H7 (cell line): ENCODE data around the gene KAZALD1. TPM values are rescaled to one million over a fixed set of nuclear protein-coding genes. Genes with fewer than 3 reads are reported as not detected.
A peak's percentile ranks its signal among the peaks of the same experiment; 100 is the strongest.
"Not testable (repeated sequence)": the region's sequence is repeated elsewhere in the genome, so short reads cannot be mapped to it uniquely, and the experiment has no call there.

ENCODE experiments used
- DNase-seq: peaks from one replicate; pipeline ENCODE4 v3.0.0; 2012
- H3K27me3 ChIP-seq: 2 replicates; pipeline ENCODE4 v1.6.0; 2011; ENCODE audit warnings: mild to moderate bottlenecking, low read length; ENCODE audit not compliant: control insufficient read depth, insufficient read depth
- H3K36me3 ChIP-seq: replicated peaks from 2 replicates; pipeline ENCODE4 v1.5.1; 2011; ENCODE audit warnings: low read length; ENCODE audit not compliant: control insufficient read depth, insufficient read depth
- H3K4me3 ChIP-seq: 2 replicates; pipeline ENCODE4 v1.5.1; 2011; ENCODE audit warnings: low read depth, mild to moderate bottlenecking, control low read depth, low read length, moderate library complexity; ENCODE audit not compliant: insufficient read depth
- total RNA-seq: library from RNA; depleted of rRNA; stranded (reverse); fragments of >200 nt; shearing (Covaris generic); gene quantifications from 2 replicates; pipeline ENCODE4 v1.2.3, GENCODE V29; 2014

KAZALD1 gene
- total RNA-seq, 1 experiment from 2014 or later: 11.9 TPM

DNA sequence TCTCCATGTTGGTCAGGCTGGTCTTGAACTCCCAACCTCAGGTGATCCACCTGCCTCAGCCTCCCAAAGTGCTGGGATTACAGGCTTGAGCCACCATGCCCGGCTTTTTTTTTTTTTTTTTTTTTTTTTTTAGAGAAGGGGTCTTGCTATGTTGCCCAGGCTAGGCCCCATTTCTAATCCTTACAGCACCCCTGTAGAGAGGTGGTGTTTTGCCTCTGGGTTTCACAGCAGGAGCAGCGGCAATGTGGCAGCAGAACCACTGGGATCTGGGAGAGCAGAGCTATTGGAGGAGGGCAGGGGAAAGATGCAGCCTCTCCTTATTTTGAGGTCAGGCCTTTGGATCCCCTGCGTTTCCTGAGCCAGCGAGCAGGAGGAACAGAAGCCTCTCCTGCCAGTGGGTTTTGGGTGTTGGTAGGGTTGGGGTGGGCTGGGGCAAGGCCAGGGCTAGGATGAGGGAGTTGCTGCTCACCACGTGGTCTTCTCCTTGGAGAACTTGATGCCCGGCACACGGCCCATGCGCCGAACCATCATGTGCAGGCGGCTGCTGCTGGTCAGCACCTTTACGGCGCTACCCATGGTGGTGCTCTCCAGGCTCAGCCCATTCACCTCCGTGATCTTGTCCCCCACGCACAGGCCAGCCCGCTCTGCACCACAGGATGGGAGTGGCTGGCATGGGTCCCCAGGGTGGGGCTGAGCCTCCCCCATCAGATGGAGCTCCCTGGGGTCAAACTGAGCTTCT lies 38.7 kb upstream of the KAZALD1 start:
- no peak for DNase-seq
- Histone ChIP-seq H3K27me3 (peaks cover 16% of the 10 kb centered on the region), H3K36me3 (no peaks in the 10 kb centered on the region), H3K4me3 (no peak overlapping the region)

DNA sequence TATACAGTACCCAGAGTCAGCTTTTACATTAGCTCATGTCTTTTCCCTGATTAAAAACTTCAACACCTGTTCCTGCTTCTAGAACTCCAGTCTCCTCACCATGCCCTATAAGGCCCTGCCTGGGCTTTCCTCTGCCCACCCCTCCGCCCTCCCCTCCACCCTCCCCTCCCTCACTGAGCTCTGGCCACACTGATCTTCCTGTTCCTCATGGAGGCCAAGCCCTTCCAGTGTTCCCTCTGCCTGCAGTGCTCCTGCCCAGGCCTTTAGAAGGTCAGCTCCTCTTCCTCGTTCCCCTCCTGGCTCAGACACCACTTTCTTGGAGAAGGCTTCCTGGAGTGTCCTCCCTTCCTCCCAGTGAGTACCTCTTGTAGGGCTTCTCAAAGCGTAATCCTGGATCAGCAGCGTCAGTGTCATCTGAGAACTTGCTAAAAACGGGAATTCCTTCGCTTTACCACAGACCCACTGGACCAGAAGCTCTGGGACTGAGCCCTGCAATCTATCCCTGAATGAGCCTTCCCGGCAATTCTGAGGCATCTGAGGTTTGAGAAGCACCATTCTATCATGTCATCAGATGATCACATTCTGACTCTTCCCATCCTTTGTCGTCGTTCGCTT lies 34.6 kb upstream of the KAZALD1 start:
- H3K36me3 ChIP-seq: no peaks in the 10 kb centered on the region
- no peak for DNase-seq
- H3K4me3 ChIP-seq: no peak overlapping the region
- H3K27me3 ChIP-seq: peaks cover 19% of the 10 kb centered on the region

DNA sequence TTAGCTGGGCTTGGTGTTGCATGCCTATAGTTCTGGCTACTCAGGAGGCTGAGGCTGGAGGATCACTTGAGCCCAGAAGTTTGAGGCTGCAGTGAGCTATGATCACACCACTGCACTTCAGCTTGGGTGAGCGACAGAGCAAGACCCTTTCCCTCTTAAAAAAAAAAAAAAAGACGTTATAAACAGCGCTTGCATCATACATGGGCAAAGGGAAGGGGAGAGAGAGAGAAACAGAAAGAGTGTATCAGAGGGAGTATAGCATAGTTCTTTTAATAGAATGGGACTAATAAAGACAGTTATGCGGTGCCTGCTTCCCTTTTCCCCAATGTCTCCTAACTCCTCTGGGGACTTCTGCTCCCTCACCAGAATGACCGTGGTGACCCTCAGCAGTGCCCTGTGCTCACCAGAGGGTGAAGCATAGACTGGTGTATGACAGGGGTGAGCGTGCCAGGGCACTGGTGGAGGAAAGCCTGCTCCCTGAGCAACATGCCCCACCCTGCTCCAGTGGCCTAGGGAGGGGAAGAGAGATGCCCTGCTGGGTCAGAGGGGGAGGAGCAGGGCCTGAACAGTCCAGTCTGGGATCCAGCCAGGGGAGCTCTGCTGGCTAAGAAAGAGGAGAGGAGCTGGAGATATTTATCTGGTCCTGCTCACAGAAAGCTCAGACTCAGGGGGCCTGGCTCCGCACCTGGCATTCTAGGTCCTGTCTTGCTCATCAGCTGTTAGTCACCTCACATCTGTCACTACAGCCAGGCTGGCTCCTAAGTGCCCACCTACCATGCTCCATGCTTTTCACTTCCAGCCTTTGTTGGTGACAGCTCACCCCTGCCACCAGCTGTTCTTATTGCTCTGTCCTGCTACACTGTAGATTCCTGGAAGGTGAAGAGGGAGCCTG lies 33.1 kb upstream of the KAZALD1 start:
- H3K4me3 ChIP-seq: no peak overlapping the region
- no peak for DNase-seq
- peaks cover 25% of the 10 kb centered on the region for H3K27me3 ChIP-seq
- no peaks in the 10 kb centered on the region for H3K36me3 ChIP-seq

DNA sequence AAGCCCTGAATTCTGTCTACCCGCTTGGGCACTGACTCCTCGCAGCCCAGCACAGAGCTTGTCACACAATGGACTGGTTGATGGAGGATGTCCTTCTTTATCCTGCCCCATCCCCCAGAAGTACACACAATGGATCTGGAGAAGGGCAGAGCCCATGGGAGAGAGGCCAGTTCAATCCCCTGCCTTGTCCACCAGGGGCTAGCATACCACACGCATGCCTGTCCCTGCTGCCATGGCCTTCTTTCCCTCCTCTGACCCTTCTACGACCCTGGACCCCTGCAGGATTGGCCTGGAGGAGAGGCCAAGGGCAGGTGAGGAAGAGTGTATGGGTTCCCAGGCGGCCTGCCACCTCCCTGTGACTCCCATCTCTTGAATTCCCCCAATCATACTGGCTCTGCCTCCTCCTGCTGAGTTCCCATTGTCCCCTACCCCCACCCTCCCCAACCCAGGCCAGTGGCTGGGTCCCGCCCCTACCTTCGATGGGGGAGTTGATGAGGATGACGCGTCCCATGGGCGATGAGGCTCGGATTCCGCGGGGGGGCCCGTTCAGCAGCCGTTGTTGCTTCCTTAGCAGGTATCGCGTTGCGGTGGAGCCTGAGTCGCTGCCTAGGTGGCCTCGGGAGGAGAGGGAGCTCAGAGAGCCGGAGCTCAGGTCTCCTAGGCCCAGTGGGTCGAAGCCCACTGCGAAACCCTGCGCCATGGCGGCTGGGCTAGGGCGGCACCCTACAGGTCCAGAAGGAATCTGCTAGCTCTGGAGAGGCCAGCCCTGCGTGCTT lies 32.1 kb upstream of the KAZALD1 start:
- Histone ChIP-seq H3K4me3 (no peak overlapping the region), H3K27me3 (peaks cover 28% of the 10 kb centered on the region), H3K36me3 (no peaks in the 10 kb centered on the region)
- peak; percentile 78 for DNase-seq

DNA sequence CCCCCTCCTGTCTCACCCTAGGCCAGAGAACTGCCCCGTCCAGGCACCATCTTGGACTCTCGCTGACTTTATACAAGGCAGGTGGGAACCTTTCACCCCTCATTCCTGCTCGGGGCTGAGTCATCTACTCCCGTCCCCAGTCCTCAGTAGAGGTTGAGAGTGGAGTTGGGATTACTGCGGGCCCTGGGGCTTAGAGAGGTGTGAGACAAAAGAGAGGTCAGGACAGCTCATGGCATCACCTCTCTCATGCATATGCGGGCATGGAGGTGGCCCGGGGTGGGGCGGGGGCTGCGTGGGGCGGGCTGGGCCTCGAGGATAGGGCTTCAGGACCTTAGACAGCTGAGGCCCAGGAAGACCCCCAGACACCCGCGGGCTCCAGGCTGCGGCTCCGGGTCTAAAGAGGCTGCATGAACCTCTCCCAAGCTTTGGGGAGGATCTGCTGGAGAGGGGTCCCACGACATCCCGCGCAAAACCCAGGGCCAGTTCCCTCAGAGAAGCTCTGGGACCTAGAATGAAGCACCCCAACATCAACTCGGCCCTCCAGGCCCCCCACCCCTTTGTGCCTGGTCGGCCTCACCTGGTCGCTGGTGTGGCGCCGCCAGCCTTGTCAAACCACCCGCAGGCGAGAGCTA lies 31.2 kb upstream of the KAZALD1 start:
- DNase-seq: peak; percentile 80
- H3K36me3 ChIP-seq: no peaks in the 10 kb centered on the region
- peak overlapping the region; percentile 53 for H3K4me3 ChIP-seq
- H3K27me3 ChIP-seq: peaks cover 28% of the 10 kb centered on the region

DNA sequence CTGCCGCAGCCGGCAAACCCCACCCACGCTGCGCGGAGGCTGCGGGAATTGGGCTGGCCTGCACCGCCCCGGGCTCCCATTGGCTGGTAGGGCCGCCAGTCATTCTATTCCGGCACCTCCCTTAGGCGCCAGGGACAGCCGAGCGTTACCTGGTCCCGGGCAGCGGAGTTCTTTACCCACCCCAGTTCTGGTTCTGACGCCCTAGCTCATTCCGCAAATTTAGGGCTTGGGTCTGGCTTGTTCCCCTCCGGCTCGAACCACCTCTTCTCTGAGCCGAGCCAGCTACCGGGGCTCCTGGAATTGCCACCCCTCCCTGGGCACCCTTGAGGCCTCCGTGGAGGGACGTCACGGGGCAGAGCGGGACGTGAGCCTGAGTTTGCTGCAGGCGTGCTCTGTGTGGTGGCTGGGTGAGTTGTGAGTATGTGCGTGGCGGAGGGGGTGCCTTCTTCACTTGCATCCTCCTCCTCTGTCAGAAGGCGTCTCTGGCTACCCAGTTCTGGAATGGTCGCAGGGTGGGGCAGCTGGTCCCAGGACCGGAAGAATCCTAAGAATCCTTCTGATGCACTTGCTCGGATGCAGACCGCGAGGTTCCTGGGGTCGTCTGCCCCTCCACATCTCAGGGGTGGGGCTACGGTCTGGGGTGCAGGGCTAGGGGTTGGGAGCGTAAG lies 30.5 kb upstream of the KAZALD1 start, which contains the start of the genes PDZD7 and SFXN3:
TSS of gene PDZD7 (minus strand) at position 2 of the 668 bp plus-strand sequence. CDS start 910 bp downstream, outside the sequence.
TSS of gene SFXN3 (plus strand) at position 107 of the 668 bp plus-strand sequence. CDS start 3,461 bp downstream, outside the sequence.
- no peaks in the 10 kb centered on the region for H3K36me3 ChIP-seq
- H3K27me3 ChIP-seq: peaks cover 28% of the 10 kb centered on the region
- peak; percentile 99 for DNase-seq
- peak within 1 kb of the TSS; percentile 53 for H3K4me3 ChIP-seq

DNA sequence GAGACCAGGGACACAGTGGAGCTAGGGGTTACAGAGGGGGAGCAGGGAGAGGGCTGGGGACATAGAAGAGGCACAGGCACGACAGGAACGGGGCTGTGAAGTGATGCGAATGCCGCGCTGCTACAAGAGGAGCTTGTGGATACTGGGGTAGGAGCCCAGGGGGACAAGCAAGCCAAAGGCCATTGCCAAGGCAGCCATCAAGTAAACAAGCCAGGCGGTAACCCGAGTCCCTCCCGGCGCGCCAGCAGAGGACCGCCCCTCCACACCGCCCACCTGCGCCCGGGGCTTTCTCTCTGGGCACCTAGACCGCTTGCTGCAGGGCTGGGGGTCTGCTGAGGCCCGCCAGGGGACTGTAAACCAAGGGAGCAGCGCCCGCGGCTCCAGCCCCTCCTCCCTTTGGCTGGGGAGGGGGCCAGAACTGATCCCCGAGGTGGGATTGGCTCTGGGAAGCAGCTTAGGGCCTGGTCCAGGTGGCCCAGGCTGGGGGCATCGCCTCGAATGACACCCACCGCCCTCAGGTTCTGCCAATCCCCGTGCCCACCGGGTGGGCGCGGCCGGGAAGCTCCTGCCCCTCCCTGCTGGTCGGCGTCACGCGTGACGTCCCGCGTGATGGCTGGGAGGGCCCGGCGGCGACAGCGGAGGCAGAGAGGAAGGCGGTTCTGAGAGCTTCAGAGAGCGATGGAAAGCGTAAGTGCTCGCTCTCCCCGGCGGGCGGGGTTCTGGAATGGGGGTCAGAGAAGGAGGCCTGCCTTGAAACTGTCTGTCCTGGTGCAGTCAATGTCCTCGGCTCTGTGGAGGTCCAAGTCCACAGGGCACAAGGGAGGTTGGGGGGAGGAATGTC lies 29.8 kb upstream of the KAZALD1 start:
- Histone ChIP-seq H3K4me3 (peak overlapping the region; percentile 53), H3K36me3 (no peaks in the 10 kb centered on the region), H3K27me3 (peaks cover 28% of the 10 kb centered on the region)
- peak; percentile 89 for DNase-seq

DNA sequence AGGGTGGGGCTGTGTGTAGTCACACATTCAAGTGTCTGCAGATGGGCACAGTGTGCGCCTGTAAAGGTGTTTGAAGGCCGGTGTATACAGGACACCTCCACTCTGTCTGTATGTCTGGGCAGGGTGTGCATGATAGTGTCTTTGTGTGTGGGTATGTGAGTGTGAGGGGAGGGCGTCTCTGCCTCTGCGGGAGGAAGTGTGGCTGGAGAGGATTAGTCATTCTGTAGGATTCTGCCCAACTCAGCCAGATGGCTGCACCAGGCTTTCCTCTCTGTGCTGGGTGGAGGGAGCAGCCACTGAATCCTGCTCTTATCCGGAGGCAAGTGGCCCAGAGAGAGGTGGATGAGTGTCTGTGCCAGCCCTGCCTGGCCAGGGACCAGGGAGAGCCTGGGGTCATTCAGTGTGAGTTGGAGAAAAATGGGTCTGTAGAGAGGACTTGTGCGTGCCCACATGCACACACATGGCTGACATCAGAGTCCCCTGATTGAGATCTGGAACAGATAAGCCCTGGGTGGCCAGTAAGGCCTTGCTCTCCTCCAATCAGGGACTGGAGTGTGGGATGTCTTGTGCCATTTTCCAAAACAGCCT lies 29.1 kb upstream of the KAZALD1 start:
- Histone ChIP-seq H3K36me3 (no peaks in the 10 kb centered on the region), H3K4me3 (peak overlapping the region; percentile 53; the same call in 1 of the 2 replicates), H3K27me3 (peaks cover 28% of the 10 kb centered on the region)
- peak; percentile 52 for DNase-seq

DNA sequence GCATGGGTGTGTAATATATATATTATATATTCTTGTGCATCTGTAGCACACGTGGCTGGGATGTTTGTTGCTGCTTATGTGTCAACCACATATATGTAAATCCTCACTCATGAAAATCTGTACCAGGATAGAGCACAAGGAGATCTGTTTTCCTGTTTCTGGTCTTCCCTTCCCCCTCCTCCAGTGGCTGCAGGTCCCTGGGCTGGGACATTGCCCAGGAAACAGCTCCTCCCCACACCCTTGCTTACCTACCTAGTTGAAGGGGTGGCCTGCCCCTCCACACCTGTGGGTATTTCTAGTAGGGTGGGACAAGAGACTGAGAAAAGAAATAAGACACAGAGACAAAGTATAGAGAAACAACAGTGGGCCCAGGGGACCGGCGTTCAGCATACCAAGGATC lies 28.5 kb upstream of the KAZALD1 start:
- H3K4me3 ChIP-seq: no peak overlapping the region

DNA sequence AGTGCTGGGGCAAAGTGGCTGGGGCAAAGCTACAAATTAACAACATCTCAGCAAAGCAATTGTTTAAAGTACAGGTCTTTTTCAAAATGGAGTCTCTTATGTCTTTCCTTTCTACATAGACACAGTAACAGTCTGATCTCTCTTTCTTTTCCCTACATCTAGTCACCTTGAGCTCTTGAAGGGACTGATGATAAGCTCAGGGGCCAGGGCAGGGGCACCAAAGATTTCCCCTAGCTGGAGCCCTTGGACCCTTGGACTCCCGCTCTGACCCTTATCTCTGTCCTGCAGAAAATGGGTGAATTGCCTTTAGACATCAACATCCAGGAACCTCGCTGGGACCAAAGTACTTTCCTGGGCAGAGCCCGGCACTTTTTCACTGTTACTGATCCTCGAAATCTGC lies 27.4 kb upstream of the KAZALD1 start:
- peak; percentile 11 for DNase-seq
- not testable (repeated sequence) for H3K4me3 ChIP-seq, H3K36me3 ChIP-seq
- peaks cover 26% of the 10 kb centered on the region for H3K27me3 ChIP-seq

More for the DNA sequence above, 28.5 kb upstream of the KAZALD1 start:
- Histone ChIP-seq H3K36me3 (no peaks in the 10 kb centered on the region), H3K27me3 (peaks cover 28% of the 10 kb centered on the region)
- peak; percentile 11 for DNase-seq

DNA sequence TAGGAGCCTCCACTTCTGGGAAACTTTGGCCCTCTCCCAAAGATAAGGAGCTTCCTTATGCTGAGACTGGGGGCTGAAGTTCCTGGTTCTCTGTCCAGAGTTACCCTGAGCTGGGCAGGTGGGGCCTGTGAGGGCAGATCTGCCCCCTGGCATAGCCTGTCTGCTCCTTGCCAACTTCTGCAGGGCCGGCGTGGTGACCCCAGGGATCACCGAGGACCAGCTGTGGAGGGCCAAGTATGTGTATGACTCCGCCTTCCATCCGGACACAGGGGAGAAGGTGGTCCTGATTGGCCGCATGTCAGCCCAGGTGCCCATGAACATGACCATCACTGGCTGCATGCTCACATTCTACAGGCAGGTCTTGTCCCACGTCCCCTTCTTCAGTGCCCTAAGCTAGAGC lies 26.5 kb upstream of the KAZALD1 start:
- Histone ChIP-seq H3K36me3 (no peaks in the 10 kb centered on the region), H3K4me3 (no peak overlapping the region), H3K27me3 (peaks cover 21% of the 10 kb centered on the region)
- DNase-seq: peak; percentile 28
